Measurements from ENCODE around the gene LBR.
"Not testable (repeated sequence)": the region's sequence is repeated elsewhere in the genome, so short reads cannot be mapped to it uniquely, and the experiment has no call there.

LBR gene
- total RNA-seq: 97.7 to 198 reads per million in 2 donors

GRCh38 chr1:225427235-225428067 is at the start of gene LBR:
Gene LBR (minus strand): TSS chr1:225428038. CDS start chr1:225424075, 3,963 bp downstream.
- no peak for DNase-seq

GRCh38 chr1:225477296-225477911 is 49.6 kb upstream of the LBR start:
- DNase-seq: no peak

GRCh38 chr1:225476538-225476988 is 48.7 kb upstream of the LBR start:
- no peak for DNase-seq

- DNase-seq: no peak
Measured at GRCh38 chr1:225476100-225476511, 48.3 kb upstream of the LBR start.

- peak; percentile 62 for DNase-seq
Measured at GRCh38 chr1:225474986-225475820, 47.4 kb upstream of the LBR start.

- no peak for DNase-seq
Measured at GRCh38 chr1:225474439-225474985, 46.7 kb upstream of the LBR start.

- not testable (repeated sequence) for DNase-seq
Measured at GRCh38 chr1:225473676-225474438, 46.0 kb upstream of the LBR start.

GRCh38 chr1:225473266-225473665 is 45.4 kb upstream of the LBR start:
- not testable (repeated sequence) for DNase-seq

- no peak for DNase-seq
Measured at GRCh38 chr1:225471453-225472301, 43.8 kb upstream of the LBR start.

- DNase-seq: no peak
Measured at GRCh38 chr1:225471109-225471452, 43.2 kb upstream of the LBR start.

- no peak for DNase-seq
Measured at GRCh38 chr1:225470211-225471108, 42.6 kb upstream of the LBR start.

GRCh38 chr1:225469051-225469450 is 41.2 kb upstream of the LBR start:
- no peak for DNase-seq

GRCh38 chr1:225468270-225469020 is 40.6 kb upstream of the LBR start:
- no peak for DNase-seq

GRCh38 chr1:225467193-225468020 is 39.6 kb upstream of the LBR start:
- DNase-seq: peak; percentile 67

GRCh38 chr1:225466848-225467192 is 39.0 kb upstream of the LBR start:
- DNase-seq: no peak

GRCh38 chr1:225465793-225466517 is 38.1 kb upstream of the LBR start:
- no peak for DNase-seq

GRCh38 chr1:225464851-225465792 is 37.3 kb upstream of the LBR start:
- no peak for DNase-seq

All from T-helper 9 cell (primary cell).